Retinal pigment epithelial cell (primary cell): ENCODE results near the gene SRC.

Source experiments
- DNase-seq: peaks from one replicate; pipeline ENCODE4 v3.0.0-alpha.2; 2010; ENCODE audit warnings: low read depth
- H3K4me3 ChIP-seq: 2 replicates; pipeline ENCODE4 v1.5.1; 2011; ENCODE audit warnings: mild to moderate bottlenecking, low read length, control low read depth, moderate library complexity
- CTCF ChIP-seq: conservative IDR thresholded peaks from 2 replicates; pipeline ENCODE4 v1.5.1; 2011; ENCODE audit warnings: low read depth, low read length, control low read depth, inconsistent platforms

The SRC gene

GRCh38 chr20:37439223-37439933 is 93.4 kb downstream of the SRC start:
- no peak for DNase-seq
- no peak for TF ChIP-seq CTCF
- no peak overlapping the region for H3K4me3 ChIP-seq

- DNase-seq = no peak
- TF ChIP-seq CTCF = no peak
- no peak overlapping the region for H3K4me3 ChIP-seq
Observed at GRCh38 chr20:37441023-37441422, 95.1 kb downstream of the SRC start.

- no peak overlapping the region for H3K4me3 ChIP-seq
- DNase-seq = no peak
- no peak for TF ChIP-seq CTCF
Observed at GRCh38 chr20:37442547-37442946, 96.6 kb downstream of the SRC start.

- no peak for TF ChIP-seq CTCF
- DNase-seq = no peak
- H3K4me3 ChIP-seq = no peak overlapping the region
Observed at GRCh38 chr20:37442986-37443385, 97.0 kb downstream of the SRC start.

GRCh38 chr20:37443596-37443995 is 97.7 kb downstream of the SRC start:
- TF ChIP-seq CTCF = no peak
- no peak for DNase-seq
- H3K4me3 ChIP-seq = no peak overlapping the region

- DNase-seq = no peak
- H3K4me3 ChIP-seq = no peak overlapping the region
- TF ChIP-seq CTCF = no peak
Observed at GRCh38 chr20:37445041-37445440, 99.1 kb downstream of the SRC start.

- no peak overlapping the region for H3K4me3 ChIP-seq
- DNase-seq = no peak
- TF ChIP-seq CTCF = no peak
Observed at GRCh38 chr20:37446286-37447032, 100.5 kb downstream of the SRC start.
